GM12892 (cell line): ENCODE data around the gene NUCB1.

Experiments used
- POLR2A ChIP-seq: IDR thresholded peaks from 2 replicates; pipeline ENCODE4 v1.6.1; 2011; ENCODE audit warnings: low read depth, low read length, control low read depth
- POLR2AphosphoS5 ChIP-seq: IDR thresholded peaks from 2 replicates; pipeline ENCODE4 v1.6.1; 2011; ENCODE audit warnings: low read depth, low read length, control low read depth
- TAF1 ChIP-seq: IDR thresholded peaks from 2 replicates; pipeline ENCODE4 v1.6.1; 2011; ENCODE audit warnings: low read depth, mild to moderate bottlenecking, control low read depth, low read length, borderline replicate concordance

GRCh38 chr19:48925240-48925843, 25.2 kb downstream of the NUCB1 start:
- TF ChIP-seq POLR2A (no peak), POLR2AphosphoS5 (no peak), TAF1 (no peak)
